H1 (cell line): ENCODE measurements around the gene KNDC1. TPM values are rescaled to one million over a fixed set of nuclear protein-coding genes. Genes with fewer than 3 reads are reported as not detected.

ENCODE experiments used
- HDAC6 ChIP-seq: IDR thresholded peaks from one replicate; pipeline ENCODE4 v1.7.1; 2012; ENCODE audit warnings: low read depth, mild to moderate bottlenecking, inconsistent platforms, low read length, moderate library complexity
- NANOG ChIP-seq: IDR thresholded peaks from 2 replicates; pipeline ENCODE4 v1.6.1; 2011; ENCODE audit warnings: low read length, low read depth, mild to moderate bottlenecking, inconsistent platforms; ENCODE audit not compliant: insufficient read depth, poor library complexity, severe bottlenecking
- SAP30 ChIP-seq: fragments of 300-600 bp; sonication (generic); IDR thresholded peaks from 2 replicates; pipeline ENCODE4 v1.7.1; 2012; ENCODE audit warnings: low read length, moderate library complexity, mild to moderate bottlenecking, inconsistent platforms; ENCODE audit not compliant: insufficient read depth, insufficient replicate concordance
- SIX5 ChIP-seq: IDR thresholded peaks from 2 replicates; pipeline ENCODE4 v1.6.1; 2011; ENCODE audit warnings: mild to moderate bottlenecking, low read depth, low read length
- polyA plus RNA-seq, 7 experiments: library from polyadenylated mRNA; depleted of rRNA in 3 of 7; stranded (reverse) in 5 of 7; unstranded in 2 of 7; fragments of >200 nt in 5 of 7; fragments of 200-250 nt in 2 of 7; gene quantifications; 1 replicate in 5 of 7; 2 replicates in 1 of 7; 4 replicates in 1 of 7; pipeline versions ENCODE4 v1.2.1 to v1.2.3, GENCODE V29; 2011 to 2013; ENCODE audit warnings: missing spikeins in 2 of 7, mixed read lengths in 2 of 7
- total RNA-seq: library from RNA; stranded (reverse); fragmentation: NEBNext Ultra II Directional; extraction: Animal tissue kit (Norgen Biotek cat#: 25700); gene quantifications from 2 replicates; pipeline ENCODE4 v1.2.1, GENCODE V29; 2021

Gene KNDC1
- total and polyA plus RNA-seq, 2 of the 8 experiments (the other 6 are each of a cell fraction or from before 2014, with no cell fraction given), result 7.5 to 16.7 TPM

GRCh38 chr10:133202778-133203651, 43.0 kb downstream of the KNDC1 start (continued):
- TF ChIP-seq SAP30 (no peak), HDAC6 (no peak), NANOG (no peak), SIX5 (no peak)
